Measurements from ENCODE around the gene CD200R1L.

DNA sequence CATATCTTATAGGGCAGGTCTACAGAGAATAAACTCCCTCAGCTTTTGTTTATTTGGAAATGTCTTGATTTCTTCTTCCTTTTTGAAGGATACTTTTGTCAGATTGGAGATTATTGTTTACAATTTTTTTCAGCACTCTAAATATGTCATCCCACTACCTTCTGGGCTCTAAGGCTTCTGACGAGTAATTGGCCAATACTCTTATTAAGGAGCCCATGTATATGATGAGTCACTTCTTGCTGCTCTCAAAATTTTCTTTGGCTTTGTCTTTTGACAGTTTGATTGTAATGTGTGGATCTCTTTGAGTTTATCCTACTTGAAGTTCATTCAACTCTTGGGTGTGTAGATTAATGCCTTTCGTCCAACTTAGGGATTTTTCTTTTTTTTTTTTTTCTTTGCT, 28.9 kb upstream of the CD200R1L start:
- TF ChIP-seq POLR2AphosphoS5 (IDR thresholded peaks at IDR 0.05) (no peak), POLR2A (IDR thresholded peaks at IDR 0.05) (no peak)
- TF ChIP-seq, protein P1, sequence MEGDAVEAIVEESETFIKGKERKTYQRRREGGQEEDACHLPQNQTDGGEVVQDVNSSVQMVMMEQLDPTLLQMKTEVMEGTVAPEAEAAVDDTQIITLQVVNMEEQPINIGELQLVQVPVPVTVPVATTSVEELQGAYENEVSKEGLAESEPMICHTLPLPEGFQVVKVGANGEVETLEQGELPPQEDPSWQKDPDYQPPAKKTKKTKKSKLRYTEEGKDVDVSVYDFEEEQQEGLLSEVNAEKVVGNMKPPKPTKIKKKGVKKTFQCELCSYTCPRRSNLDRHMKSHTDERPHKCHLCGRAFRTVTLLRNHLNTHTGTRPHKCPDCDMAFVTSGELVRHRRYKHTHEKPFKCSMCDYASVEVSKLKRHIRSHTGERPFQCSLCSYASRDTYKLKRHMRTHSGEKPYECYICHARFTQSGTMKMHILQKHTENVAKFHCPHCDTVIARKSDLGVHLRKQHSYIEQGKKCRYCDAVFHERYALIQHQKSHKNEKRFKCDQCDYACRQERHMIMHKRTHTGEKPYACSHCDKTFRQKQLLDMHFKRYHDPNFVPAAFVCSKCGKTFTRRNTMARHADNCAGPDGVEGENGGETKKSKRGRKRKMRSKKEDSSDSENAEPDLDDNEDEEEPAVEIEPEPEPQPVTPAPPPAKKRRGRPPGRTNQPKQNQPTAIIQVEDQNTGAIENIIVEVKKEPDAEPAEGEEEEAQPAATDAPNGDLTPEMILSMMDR (IDR thresholded peaks at IDR 0.05): no peak
